ENCODE data around the gene AP2B1.
A peak's percentile ranks its signal among the peaks of the same experiment; 100 is the strongest.

Gene AP2B1

DNA sequence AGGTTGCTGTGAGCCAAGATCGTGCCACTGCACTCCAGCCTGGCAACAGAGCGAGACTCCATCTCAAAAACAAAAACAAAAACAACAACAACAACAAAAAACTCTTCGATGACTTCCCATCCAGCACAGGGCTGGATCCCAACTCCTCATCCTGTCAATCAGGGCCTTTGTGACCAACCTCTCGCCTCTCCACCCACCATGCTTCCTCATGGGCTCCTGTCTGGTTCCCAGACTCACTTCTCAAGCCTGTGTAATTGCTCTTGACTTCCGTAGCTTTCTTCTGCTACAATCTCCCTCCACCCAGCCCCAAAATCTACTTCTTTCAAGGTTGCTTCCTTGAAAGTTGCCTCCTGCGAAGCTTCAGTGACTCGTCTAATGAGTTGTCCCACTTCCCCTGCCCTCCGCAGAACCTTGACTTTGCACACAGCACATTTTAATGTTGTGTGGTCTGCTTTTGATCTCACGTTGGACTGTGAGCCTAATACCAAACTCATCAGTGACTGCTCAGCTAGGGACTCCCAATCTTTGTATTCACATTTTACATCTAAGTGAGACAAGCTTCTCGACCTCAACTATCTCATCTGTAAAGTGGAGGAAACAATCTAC, 143.4 kb downstream of the AP2B1 start:
- no peak for DNase-seq (ENCODE audit: low read depth)

DNA sequence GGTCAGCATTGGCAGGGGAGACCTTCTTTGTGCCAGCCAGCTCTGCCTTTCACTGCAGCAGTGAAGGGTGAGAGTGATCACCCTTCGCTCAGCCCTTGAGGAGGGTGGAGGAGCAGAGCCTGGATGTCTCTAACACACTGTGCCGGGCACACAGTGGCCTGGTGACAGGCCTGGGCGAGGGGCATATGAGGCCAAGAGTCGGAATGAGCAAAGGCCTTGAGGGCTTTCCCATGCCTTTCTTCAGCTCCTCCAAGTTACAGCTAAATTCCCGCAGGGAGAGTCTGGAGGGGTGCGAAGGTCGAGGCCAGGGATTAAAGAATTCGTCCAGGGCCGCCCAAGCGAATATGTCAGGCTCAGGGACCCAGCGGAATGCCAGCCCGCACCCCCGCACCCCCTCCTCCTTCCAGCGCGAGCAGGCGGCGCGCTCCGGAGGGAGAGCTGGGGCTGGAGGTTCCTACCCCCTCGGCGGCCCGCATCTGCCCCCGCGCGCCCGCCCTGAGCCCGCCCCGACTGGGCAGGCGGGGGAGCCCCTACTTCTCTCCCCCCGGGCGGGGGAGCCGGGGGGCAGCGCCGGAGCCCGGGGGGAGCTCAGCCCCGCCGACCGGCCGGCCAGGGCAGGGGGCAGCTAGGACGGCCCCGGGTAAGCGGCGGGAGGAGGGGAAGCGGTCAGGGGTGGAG, 144.3 kb downstream of the AP2B1 start, which contains the start of gene RASL10B:
TSS of gene RASL10B (plus strand) at position 401 of the 678 bp plus-strand sequence. CDS start 3,546 bp downstream, outside the sequence.
- DNase-seq (ENCODE audit: low read depth): no peak

DNA sequence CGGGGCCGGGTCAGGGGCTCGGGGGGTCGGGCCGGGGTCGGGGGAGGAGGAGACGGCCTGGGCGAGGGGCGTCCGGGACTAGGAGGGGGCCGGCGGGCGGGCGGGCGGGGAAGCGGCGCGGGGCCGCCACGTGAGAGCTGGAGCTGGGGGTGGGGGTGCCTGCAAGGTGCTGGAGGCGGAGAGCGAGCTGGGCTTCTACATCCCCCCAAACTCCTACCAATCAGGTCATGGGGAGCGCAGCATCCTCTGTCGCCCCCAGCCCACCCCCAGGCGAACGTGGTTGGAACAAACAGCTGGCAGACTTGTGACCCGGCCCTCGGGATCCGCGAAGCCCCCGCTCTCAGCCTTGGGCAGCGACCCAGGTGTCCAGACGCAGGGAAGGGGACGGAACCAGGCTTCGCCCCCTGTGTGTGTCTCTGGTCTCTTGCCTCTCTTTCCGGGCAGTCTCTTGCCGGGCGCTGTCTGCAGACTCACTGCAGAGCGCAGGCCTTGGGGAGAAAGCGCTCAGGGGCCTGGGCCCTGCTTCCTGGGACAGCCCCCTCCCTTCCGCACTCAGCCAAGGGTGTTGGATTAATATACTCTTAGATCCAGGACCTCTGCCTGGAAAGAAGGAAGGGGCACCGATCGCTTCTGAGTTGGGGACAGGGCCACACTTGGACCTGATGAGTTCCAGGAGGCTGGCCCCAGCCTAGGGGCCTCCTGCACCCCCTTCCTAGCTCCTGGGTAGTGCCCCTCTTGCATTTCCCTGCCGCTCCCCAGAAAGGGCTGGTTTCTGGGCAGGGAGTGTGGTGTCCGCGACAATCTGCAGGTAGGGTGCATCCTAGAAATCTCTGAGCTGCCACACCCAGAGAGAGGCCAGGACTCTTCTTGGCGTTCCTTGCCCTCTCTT, 145.0 kb downstream of the AP2B1 start:
- DNase-seq (ENCODE audit: low read depth): no peak

DNA sequence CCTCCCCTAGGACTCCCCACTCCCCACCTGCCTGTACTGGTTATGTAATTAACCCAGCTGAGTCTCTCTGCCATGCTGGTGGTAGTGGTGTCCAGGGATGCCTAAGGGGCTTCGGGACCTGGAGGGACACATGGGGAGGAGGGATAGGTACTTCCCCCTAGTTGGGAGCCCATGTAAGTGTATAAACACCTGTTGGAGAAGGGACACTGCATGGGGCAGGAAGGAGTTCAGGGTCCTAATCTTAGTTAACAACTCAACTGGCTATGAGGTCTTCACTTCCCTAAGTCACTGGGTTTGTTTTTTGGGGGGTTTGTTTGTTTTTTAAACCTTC, 145.6 kb downstream of the AP2B1 start:
- no peak for DNase-seq (ENCODE audit: low read depth)

DNA sequence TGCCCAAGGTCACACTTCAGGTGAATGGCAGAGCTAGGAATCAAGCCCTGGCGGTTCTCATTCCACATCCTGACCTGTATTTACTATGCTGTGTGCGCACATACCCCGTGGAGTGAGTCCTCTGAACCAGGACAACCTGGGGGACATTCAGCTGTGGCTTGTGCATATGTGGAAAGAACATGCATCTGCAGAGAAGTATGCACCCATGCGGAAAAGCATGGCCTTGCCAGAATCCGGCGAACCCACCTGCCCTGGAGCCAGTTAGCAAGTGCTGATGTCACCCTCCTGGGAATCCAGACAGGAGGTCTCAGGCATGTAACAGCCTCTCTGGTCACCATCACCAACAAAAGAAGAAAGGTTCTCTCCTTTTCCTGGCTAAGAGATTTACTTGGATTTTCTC, 146.2 kb downstream of the AP2B1 start:
- DNase-seq (ENCODE audit: low read depth): no peak

DNA sequence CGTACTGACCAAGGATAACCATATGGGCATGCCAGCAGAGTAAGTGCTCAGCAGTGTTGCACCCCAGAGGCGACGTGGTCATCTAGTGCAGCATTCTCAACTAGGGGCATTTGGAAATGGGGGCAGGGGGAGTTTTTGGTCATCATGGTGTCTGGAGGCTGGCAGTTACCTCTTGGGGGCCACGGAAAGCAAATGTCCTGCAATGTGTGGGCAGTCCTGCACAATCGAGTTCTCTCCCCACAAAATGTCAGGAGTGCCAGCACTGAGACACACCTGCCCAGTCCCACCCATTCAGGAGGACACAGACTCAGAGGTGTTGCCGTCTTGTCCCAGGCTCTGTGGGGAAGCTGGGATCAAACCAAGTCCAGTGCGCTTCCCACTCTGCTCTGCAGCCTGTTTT, 147.3 kb downstream of the AP2B1 start:
- DNase-seq (ENCODE audit: low read depth): no peak

DNA sequence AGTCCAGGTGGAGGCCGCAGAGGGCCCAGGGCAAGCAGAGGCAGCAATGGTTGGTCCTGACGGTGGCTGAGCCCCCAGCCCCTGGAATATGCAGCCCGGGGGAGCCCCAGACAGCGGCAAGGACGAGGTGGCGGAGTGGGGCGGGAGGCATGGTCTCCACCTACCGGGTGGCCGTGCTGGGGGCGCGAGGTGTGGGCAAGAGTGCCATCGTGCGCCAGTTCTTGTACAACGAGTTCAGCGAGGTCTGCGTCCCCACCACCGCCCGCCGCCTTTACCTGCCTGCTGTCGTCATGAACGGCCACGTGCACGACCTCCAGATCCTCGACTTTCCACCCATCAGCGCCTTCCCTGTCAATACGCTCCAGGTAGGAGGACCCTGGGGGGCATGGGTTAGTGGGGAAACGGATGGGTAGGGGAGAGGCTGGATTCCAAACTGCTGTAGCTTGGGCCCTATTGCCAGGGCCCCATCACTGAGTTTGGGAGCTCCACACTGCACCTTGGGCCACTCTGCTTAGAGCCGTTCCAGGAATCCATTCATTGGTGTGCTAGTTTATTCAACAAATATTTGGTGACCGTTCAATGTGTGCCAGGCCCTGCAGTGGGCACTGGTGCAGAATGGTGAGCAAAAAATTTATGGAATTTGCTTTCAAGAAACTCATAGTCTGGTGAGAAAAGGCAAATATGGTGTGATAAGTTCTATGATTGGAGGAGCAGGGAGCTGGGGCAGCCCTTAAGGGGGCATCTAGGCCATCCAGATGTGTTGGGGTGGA, 148.1 kb downstream of the AP2B1 start:
- DNase-seq (ENCODE audit: low read depth): no peak

DNA sequence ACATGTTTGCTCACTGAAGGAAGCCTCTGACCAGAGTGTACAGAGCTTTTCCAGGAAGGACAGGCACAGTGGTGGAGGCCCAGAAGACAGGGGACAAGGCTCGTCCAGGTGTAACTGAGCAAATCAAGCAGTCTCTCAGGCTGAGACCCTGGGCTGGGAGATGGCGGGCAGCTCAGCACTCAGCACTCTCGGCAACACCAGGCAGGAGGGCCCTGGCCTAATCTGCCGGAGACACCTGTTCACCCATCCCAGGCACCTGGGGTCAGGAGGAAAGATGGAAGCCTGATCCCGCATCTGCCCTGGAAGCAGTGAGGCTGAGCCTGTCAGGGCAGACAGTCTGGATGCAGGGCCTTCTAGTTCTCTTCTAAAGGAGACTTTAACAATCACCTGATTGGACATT, 149.1 kb downstream of the AP2B1 start:
- no peak for DNase-seq (ENCODE audit: low read depth)

DNA sequence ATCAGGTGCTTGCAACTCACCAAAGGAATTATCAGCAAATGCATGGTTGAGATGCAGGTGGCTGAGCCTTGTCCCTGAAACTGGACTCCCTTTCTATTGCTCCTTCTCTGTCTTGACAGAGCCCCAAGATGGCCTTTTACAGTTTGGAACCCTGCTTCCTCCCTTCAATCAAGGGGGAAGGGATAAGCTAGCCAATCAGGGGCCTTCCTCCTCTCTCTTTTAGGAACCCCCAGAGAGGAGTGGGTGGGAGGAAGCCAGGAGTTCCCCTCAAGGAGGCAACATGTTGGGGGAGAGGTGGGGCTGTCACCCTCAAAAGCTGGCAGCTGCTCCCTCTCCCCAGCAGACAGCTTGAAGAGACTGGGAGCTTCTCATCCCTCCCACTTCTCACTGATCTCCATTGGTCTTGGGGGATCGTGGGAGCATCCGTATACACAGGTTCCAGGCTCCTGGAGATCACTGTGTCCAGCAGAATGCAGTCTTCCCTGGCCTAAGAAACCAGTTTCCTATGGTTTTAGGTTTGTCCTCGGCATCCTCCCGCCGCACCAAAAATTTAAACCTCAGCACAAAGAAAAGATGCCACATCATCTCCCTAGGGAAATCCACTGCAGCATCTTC, 151.5 kb downstream of the AP2B1 start:
- no peak for DNase-seq (ENCODE audit: low read depth)

DNA sequence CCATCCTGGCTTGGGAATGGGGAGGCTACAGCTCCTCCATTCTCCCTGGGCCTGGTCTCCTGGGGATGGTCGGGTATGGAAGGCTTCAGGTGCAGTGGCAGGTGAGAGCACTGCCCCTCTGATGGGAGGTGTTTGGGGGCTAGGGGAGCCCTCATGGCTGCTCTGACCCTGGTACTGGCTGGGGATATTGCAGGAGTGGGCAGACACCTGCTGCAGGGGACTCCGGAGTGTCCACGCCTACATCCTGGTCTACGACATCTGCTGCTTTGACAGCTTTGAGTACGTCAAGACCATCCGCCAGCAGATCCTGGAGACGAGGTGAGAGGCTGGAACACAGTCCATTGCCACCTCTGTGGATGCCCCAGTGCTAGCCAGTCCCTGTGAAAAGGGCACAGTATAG, 153.1 kb downstream of the AP2B1 start:
- no peak for DNase-seq (ENCODE audit: low read depth)

DNA sequence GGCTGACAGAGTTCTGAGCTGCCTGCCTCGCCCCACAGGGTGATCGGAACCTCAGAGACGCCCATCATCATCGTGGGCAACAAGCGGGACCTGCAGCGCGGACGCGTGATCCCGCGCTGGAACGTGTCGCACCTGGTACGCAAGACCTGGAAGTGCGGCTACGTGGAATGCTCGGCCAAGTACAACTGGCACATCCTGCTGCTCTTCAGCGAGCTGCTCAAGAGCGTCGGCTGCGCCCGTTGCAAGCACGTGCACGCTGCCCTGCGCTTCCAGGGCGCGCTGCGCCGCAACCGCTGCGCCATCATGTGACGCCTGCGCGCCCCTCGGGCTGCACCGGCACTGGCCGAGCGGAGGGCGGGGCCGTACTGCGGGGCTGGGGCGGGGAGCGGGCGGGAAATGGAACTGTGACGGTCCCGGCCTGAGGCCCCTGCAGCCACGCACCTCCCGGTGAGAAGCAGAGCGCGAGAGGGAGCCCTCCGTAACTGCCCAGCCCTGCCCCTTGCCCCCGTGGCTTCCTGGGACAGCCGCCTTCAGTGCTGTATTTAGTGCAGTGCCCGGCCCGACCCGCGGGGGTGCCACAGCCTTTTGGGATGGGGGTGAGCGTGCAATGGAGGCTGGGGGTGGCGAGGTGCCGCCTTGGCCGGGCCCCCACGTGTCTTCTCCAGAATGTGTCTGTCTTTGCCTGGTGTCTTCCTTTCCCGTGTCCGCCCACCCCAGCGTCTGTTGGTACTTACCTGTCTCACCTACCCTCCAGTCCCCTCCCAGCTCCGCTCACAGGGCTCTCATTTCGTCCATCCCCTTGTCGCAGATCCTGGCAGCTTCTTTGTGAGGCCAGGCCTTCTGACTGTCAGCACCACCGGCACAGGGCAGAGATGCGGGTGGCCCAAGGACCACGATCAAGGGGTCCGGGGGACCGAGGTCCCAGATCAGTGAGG, 154.1 kb downstream of the AP2B1 start:
- DNase-seq (ENCODE audit: low read depth): no peak

DNA sequence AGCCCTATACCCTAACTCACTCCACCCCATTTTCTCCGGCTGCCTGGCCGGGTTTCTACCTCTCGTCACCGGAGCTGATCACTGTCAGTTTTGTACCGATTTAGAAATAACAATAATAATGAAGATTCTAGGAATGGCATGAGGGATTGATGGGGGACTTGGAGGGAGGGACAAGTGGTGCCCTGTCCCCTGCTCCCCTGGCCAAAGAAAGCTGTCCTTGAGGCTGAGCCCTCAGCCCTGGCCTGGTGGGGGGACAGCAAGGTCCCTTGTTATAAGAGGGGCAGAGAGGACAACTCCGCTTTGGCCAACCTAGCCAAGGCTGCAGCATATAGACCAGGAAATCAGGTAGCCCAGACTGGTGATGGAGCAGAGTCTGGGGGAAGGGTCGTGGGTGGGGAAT, 155.4 kb downstream of the AP2B1 start:
- DNase-seq (ENCODE audit: low read depth): no peak

DNA sequence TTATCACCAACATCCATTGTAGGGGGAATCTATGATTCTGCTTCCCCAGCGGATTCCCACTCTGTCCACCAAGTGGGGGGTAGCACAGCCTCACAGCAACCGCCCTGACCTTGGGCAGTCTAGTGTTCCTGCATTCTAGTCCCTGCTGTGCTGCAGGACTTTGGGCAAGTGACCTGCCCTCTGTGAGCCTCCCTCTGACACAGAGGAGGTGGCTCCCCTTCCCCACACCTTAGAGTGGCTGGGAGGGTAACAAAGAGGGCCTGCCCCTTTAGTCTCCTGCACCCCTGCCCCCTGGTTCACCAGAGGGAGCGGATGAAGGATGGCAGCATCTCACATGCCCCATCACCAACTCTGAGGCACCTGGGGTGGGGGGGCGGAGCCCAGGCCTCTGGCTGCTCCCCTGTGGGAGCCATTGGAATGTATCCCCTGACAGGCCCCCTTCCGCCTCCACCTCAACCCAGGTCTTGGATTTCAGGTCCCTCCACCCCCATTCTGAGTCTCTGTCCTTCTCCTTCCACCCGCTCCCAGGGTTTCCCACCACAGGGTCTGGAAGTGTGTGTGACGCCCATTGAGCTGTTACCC, 155.9 kb downstream of the AP2B1 start:
- DNase-seq (ENCODE audit: low read depth): no peak

DNA sequence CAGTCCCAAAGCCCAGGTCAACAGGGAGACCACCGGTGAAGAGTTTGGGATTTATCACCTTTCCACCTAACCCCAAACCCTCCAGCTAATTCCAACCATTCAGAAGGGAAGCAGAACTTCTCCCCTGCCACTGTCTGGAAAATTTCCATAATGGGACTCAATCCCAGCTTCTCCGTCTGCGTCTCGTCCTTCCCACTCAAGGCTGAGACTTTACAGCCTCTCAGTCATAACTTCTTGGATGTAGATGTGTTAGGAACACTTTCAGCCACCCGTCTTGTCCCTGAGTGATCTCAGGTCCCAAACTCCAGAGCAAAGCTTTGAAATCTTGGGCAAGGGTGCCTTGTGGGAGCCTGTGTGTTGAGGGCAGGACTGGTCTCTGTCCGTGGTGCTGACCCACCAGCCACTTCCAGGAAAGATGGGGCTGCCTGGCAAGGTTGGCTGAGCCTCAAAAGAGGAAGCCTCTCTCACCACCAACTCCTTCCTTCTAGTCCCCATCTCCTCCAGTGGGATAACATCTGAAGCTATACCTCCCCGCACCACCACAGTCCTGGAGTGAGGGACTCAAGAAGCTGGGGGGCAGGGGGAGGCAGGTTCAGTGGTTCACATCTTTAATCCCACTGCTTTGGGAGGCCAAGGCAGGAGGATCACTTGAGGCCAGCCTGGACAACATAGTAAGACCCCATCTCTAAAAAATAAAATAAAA, 156.7 kb downstream of the AP2B1 start:
- no peak for DNase-seq (ENCODE audit: low read depth)

DNA sequence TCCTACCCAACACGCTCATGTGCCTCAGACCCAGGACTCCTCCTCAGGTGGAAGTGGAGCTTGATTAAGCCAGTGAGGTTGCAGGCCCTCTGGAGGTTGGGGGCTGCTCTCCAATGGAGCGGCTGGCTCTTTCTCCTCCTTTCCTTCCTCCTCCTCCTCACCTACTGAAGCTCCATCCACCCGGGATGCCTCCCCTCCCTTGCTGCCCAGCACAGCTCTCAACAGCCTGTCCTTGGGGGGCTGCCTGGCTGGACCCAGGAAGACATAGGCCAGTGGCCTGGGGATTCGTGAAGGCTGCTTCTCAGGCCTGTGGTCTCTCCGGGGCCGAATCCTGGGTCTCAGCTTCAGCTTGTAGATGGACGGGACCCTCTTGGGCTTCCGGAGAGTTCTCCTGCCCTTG, 157.7 kb downstream of the AP2B1 start:
- no peak for DNase-seq (ENCODE audit: low read depth)

DNA sequence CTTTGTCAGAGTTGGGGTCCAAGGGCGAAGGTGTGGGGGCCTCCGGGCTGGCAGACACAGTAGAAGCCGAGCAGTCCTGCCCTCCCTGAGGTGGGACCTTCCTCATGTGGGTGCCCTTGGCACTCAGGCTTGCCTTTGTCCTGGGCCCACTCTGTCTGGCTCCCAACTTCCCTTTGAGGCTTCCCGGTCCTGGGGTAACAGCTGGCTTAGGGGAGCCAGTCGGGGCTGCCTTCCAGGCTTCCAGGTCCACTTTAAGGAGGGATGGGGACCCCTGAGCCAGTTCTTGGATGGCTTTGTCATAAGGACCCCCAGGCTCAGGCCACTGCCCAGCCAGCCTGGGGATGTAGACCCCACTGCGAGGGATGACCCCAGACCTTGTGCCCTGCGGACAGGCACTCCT, 158.1 kb downstream of the AP2B1 start:
- no peak for DNase-seq (ENCODE audit: low read depth)

DNA sequence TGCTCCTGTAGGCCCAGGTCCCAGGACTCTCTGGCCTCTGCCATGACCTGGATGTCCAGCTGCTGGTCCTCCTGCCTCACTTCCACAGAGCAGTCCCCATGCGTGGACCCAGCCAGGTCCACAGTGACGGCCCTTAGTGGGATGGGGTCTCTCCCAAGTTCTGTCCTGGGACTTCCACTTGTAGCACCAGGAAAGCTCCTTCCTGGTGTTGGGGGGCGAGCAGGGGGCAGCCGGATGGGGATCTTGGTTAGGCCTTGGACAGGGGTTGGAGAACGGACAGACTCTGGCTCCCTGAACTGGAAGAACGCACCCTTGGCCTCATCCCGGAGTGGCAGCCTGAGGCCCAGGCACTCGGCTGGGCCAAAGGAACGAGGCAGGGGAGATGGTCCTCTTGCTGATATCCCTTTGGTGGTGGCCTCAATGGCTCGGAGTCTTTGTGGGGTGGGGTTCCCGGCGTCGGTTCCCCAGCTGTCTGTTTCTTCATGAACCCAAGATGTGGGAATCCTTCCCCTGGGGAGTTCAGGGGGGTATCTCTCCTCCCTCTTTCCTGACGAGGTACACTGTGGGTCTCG, 158.7 kb downstream of the AP2B1 start:
- no peak for DNase-seq (ENCODE audit: low read depth)

DNA sequence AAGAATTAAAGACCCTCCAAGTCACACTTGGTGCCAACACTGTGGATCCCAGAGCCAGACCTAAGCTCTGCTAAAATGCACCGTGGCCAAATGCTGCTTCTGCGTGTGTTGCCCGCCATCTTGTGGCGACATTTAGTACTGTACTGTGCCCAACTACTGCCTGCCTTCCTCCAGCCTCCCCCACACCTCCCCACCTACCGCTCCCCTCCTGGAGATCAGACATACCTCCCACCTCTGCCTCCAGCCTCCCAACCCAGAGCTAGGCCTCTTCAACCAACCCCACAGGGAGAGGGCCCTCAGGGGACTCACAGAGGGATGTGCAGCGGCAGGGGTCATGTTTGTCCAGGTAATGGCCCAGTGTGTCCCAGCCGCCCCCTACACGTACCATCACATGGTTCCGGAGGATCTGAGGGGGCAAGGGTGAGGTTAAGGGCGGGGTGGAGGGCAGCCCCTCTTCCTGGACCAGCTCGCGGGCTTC, 160.5 kb downstream of the AP2B1 start:
- DNase-seq (ENCODE audit: low read depth): peak; percentile 25

DNA sequence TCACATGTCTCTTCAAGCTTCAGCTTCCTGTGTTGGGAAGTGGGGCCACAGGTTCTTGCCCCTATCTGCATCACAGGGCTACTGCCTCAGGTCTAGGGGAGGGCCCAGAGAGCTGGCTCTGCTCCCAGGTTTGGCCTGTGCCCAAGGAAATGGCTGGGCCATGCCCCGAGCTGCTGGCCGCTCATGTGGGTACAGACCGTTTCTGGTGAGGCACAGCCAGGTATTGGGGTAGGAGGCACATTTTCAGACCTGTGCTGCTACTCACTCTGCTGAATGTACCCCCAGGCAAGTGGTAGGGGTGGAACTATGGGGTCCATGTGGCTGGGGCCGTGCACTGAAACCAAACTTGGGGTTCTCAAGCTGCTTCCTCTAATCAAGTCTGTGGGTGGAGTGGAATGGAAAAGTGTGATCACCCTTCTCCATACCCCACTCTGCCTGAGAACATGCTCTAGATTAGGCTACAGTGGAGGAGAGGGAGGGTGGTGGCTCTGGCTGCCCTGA, 161.3 kb downstream of the AP2B1 start:
- no peak for DNase-seq (ENCODE audit: low read depth)
